CD4-positive, alpha-beta T cell (primary cell): ENCODE results near the gene SPINK14. TPM values are rescaled to one million over a fixed set of nuclear protein-coding genes. Genes with fewer than 3 reads are reported as not detected.

Experiments used
- ATAC-seq: fragments of 200-7000 bp; cut with Tn5 transposase; one replicate; pipeline ENCODE4 v1.10.0; 2022; ENCODE audit warnings: mild to moderate bottlenecking; ENCODE audit not compliant: poor library complexity
- CTCF ChIA-PET: fragments of 350-600 bp; sonication (Branson Sonifier 250); formaldehyde crosslinking; loops from one replicate; lab custom pipeline; 2021; ENCODE audit warnings: antibody characterized with exemption, inconsistent platforms; lab: Charles Lee
- POLR2A ChIA-PET: fragments of 350-600 bp; sonication (Branson Sonifier 250); formaldehyde crosslinking; loops from one replicate; lab custom pipeline; 2021; ENCODE audit warnings: antibody characterized with exemption, inconsistent platforms; lab: Charles Lee
- DNase-seq, 14 experiments: peaks; one replicate each; pipeline ENCODE4 v3.0.0-alpha.2; 2013 to 2020; ENCODE audit warnings: mixed read lengths in 2 of 14
- H3K27ac ChIP-seq, 2 donors: one replicate each; pipeline versions ENCODE4 v1.5.1 to v1.7.0; 2013; ENCODE audit warnings: low read length in 2 of 2, low read depth in 1 of 2, mild to moderate bottlenecking in 1 of 2
- H3K27me3 ChIP-seq, 2 experiments: 1 replicate in 1 of 2; 2 replicates in 1 of 2; pipeline versions ENCODE4 v1.6.1 to v1.7.0; 2013; ENCODE audit warnings: low read length in 2 of 2, control low read depth in 1 of 2, mild to moderate bottlenecking in 1 of 2, moderate library complexity in 1 of 2; ENCODE audit not compliant: insufficient read depth in 2 of 2, control insufficient read depth in 1 of 2
- H3K36me3 ChIP-seq: one replicate; pipeline ENCODE4 v1.6.1; 2013; ENCODE audit warnings: low read length, control low read depth; ENCODE audit not compliant: insufficient read depth
- H3K4me1 ChIP-seq: one replicate; pipeline ENCODE4 v1.6.1; 2013; ENCODE audit warnings: low read length, control low read depth; ENCODE audit not compliant: insufficient read depth
- H3K4me3 ChIP-seq: one replicate; pipeline ENCODE4 v1.5.1; 2013; ENCODE audit warnings: mild to moderate bottlenecking, low read length, moderate library complexity
- H3K9me3 ChIP-seq, 2 experiments: 1 replicate in 1 of 2; 2 replicates in 1 of 2; pipeline versions ENCODE4 v1.6.1 to v1.7.0; 2013; ENCODE audit warnings: low read length in 2 of 2, mild to moderate bottlenecking in 2 of 2, control low read depth in 1 of 2, moderate library complexity in 1 of 2; ENCODE audit not compliant: control insufficient read depth in 1 of 2, insufficient read depth in 1 of 2
- H3K27ac Mint-ChIP-seq: one replicate; pipeline ENCODE4 v1.8.0; 2020; ENCODE audit warnings: mixed read lengths
- H3K27me3 Mint-ChIP-seq: one replicate; pipeline ENCODE4 v1.8.0; 2021; ENCODE audit warnings: mixed read lengths
- H3K36me3 Mint-ChIP-seq: one replicate; pipeline ENCODE4 v1.8.0; 2021; ENCODE audit warnings: low read depth, mixed read lengths
- H3K4me1 Mint-ChIP-seq: one replicate; pipeline ENCODE4 v1.8.0; 2021; ENCODE audit warnings: low read depth, mixed read lengths
- H3K4me3 Mint-ChIP-seq: one replicate; pipeline ENCODE4 v1.8.0; 2020; ENCODE audit warnings: mild to moderate bottlenecking, mixed read lengths
- H3K9me3 Mint-ChIP-seq: one replicate; pipeline ENCODE4 v1.8.0; 2020; ENCODE audit warnings: mixed read lengths
- CTCF ChIP-seq: fragments of 200-600 bp; IDR thresholded peaks from one replicate; pipeline ENCODE4 v1.8.0; 2022; ENCODE audit warnings: antibody characterized with exemption, mild to moderate bottlenecking
- intact Hi-C, 2 experiments: fragments of 100-400 bp; cut with DNase I in 1 of 2; cut with micrococcal nuclease in 1 of 2; formaldehyde crosslinking; loops; one replicate each; pipeline versions ENCODE4 v1.15.1 to v1.9.0; 2023 to 2025; cut with DNase I, micrococcal nuclease
- total RNA-seq, 174 experiments: library from RNA in 2 of 174; stranded (reverse) in 2 of 174; gene quantifications; one replicate each; pipeline ENCODE4 v1.2.3 and lab custom pipeline; 2021 to 2026

SPINK14 gene
- total RNA-seq, 2 experiments from 2014 or later, result not detected

GRCh38 chr5:148145916-148146315 lies 22.4 kb upstream of the SPINK14 start:
- Histone ChIP-seq H3K9me3 (no peaks in the 10 kb centered on the region), H3K4me3 (no peak overlapping the region), H3K27ac (no peak overlapping the region), H3K36me3 (no peaks in the 10 kb centered on the region), H3K27me3 (no peaks in the 10 kb centered on the region), H3K4me1 (no peaks in the 10 kb centered on the region)
- no peak overlapping the region for H3K27ac Mint-ChIP-seq
- DNase-seq (no peak), ATAC-seq (no peak)
- H3K9me3 Mint-ChIP-seq, result no peaks in the 10 kb centered on the region
- ChIA-PET POLR2A (no interaction called here), CTCF (interaction anchor here (1.0 kb wide), 1 partner anchor 11 kb away, joined by 3 read pairs; no protein-coding TSS in a partner anchor)
- H3K4me3 Mint-ChIP-seq, result no peak overlapping the region
- H3K36me3 Mint-ChIP-seq, result no peaks in the 10 kb centered on the region
- no peak for TF ChIP-seq CTCF
- peaks cover 17% of the 10 kb centered on the region for H3K27me3 Mint-ChIP-seq
- intact Hi-C loops, result no loop called here
- H3K4me1 Mint-ChIP-seq, result no peaks in the 10 kb centered on the region

- H3K36me3 ChIP-seq, result no peaks in the 10 kb centered on the region
- intact Hi-C loops, result no loop called here
- no peak for DNase-seq
- no peak overlapping the region for H3K27ac Mint-ChIP-seq
- no peak overlapping the region for H3K4me3 ChIP-seq
- no peaks in the 10 kb centered on the region for H3K4me1 ChIP-seq
- no peaks in the 10 kb centered on the region for H3K9me3 ChIP-seq
- peaks cover 16% of the 10 kb centered on the region for H3K27me3 Mint-ChIP-seq
- TF ChIP-seq CTCF, result no peak
- ChIA-PET POLR2A (no interaction called here), CTCF (interaction anchor here (1.0 kb wide), 1 partner anchor 12 kb away, joined by 3 read pairs; no protein-coding TSS in a partner anchor)
- H3K36me3 Mint-ChIP-seq, result no peaks in the 10 kb centered on the region
- ATAC-seq, result no peak
- H3K4me3 Mint-ChIP-seq, result no peak overlapping the region
- no peaks in the 10 kb centered on the region for H3K9me3 Mint-ChIP-seq
- no peaks in the 10 kb centered on the region for H3K27me3 ChIP-seq
- no peaks in the 10 kb centered on the region for H3K4me1 Mint-ChIP-seq
- no peak overlapping the region for H3K27ac ChIP-seq
Measured at GRCh38 chr5:148146487-148146886, 21.9 kb upstream of the SPINK14 start.

GRCh38 chr5:148147415-148147814 lies 20.9 kb upstream of the SPINK14 start:
- Histone ChIP-seq H3K9me3 (no peaks in the 10 kb centered on the region), H3K4me3 (no peak overlapping the region), H3K27me3 (no peaks in the 10 kb centered on the region), H3K4me1 (no peaks in the 10 kb centered on the region), H3K36me3 (no peaks in the 10 kb centered on the region), H3K27ac (no peak overlapping the region)
- no peak for ATAC-seq
- ChIA-PET POLR2A (no interaction called here), CTCF (no interaction called here)
- Mint-ChIP-seq H3K4me3 (no peak overlapping the region), H3K4me1 (no peaks in the 10 kb centered on the region), H3K9me3 (no peaks in the 10 kb centered on the region), H3K36me3 (no peaks in the 10 kb centered on the region), H3K27ac (no peak overlapping the region), H3K27me3 (peaks cover 17% of the 10 kb centered on the region)
- DNase-seq, result no peak
- no peak for TF ChIP-seq CTCF
- intact Hi-C loops, result no loop called here
